NB4 (cell line): ENCODE data around the gene CUL1.

ENCODE experiments used
- CTCF ChIP-seq: IDR thresholded peaks from one replicate; pipeline ENCODE4 v1.5.1; 2012; ENCODE audit warnings: low read depth, low read length
- MYC ChIP-seq: IDR thresholded peaks from 2 replicates; pipeline ENCODE4 v1.6.1; 2011; ENCODE audit warnings: low read depth, low read length

- no peak for TF ChIP-seq CTCF
- TF ChIP-seq MYC = no peak
These were observed 52.0 kb downstream of the CUL1 start for GRCh38 chr7:148750442-148751355.
